BJ (cell line): ENCODE results near the gene ZIC4. TPM values are rescaled to one million over a fixed set of nuclear protein-coding genes. Genes with fewer than 3 reads are reported as not detected.

Source experiments
- CTCF ChIA-PET: fragments of 350-600 bp; formaldehyde crosslinking; extraction: SDS; loops from one replicate; lab custom pipeline; 2021; ENCODE audit warnings: antibody characterized with exemption, inconsistent platforms; lab: Yijun Ruan, JAX
- POLR2A ChIA-PET: fragments of 300-600 bp; sonication (Branson Sonifier 250); formaldehyde crosslinking; extraction: SDS; loops from one replicate; lab custom pipeline; 2021; ENCODE audit warnings: antibody characterized with exemption; lab: Charles Lee
- DNase-seq: peaks from one replicate; pipeline ENCODE4 v3.0.0-alpha.2; 2011; ENCODE audit warnings: low read depth
- H3K27me3 ChIP-seq: 2 replicates; pipeline ENCODE4 v1.6.0; 2011; ENCODE audit warnings: low read length; ENCODE audit not compliant: control insufficient read depth, insufficient read depth
- H3K36me3 ChIP-seq: 2 replicates; pipeline ENCODE4 v1.5.1; 2011; ENCODE audit warnings: low read length; ENCODE audit not compliant: control insufficient read depth, insufficient read depth
- H3K4me3 ChIP-seq: 2 replicates; pipeline ENCODE4 v1.5.1; 2011; ENCODE audit warnings: low read depth, mild to moderate bottlenecking, control low read depth, low read length
- CTCF ChIP-seq: IDR thresholded peaks from 2 replicates; pipeline ENCODE4 v1.5.1; 2011; ENCODE audit warnings: low read depth, mild to moderate bottlenecking, control low read depth, inconsistent platforms, low read length, moderate library complexity; ENCODE audit not compliant: insufficient read depth
- polyA plus RNA-seq: library from polyadenylated mRNA; depleted of rRNA; stranded (reverse); fragments of >200 nt; gene quantifications from 2 replicates; pipeline ENCODE4 v1.2.3, GENCODE V29; 2011

The ZIC4 gene
- polyA plus RNA-seq, 1 experiment = 3.2 TPM

GRCh38 chr3:147418371-147418781 lies 12.0 kb upstream of the ZIC4 start:
- CTCF ChIA-PET = no interaction called here
- POLR2A ChIA-PET = no interaction called here

GRCh38 chr3:147417551-147418295 lies 11.4 kb upstream of the ZIC4 start:
- POLR2A ChIA-PET = no interaction called here

More at GRCh38 chr3:147418371-147418781, 12.0 kb upstream of the ZIC4 start:
- no peak for TF ChIP-seq CTCF
- Histone ChIP-seq H3K27me3 (peaks cover 7% of the 10 kb centered on the region), H3K36me3 (no peaks in the 10 kb centered on the region), H3K4me3 (no peak overlapping the region)
- DNase-seq = no peak

GRCh38 chr3:147416931-147417330 lies 10.6 kb upstream of the ZIC4 start:
- Histone ChIP-seq H3K36me3 (no peaks in the 10 kb centered on the region), H3K4me3 (no peak overlapping the region), H3K27me3 (peaks cover 6% of the 10 kb centered on the region)
- TF ChIP-seq CTCF = no peak
- DNase-seq = no peak
- CTCF ChIA-PET = interaction anchor here (0.6 kb wide), 1 partner anchor 1936 kb away, joined by 3 read pairs; no protein-coding TSS in a partner anchor
- POLR2A ChIA-PET = interaction anchor here (0.6 kb wide), 1 partner anchor 498 kb away, joined by 3 read pairs; no protein-coding TSS in a partner anchor

More at GRCh38 chr3:147417551-147418295, 11.4 kb upstream of the ZIC4 start:
- Histone ChIP-seq H3K36me3 (no peaks in the 10 kb centered on the region), H3K27me3 (peaks cover 4% of the 10 kb centered on the region), H3K4me3 (no peak overlapping the region)
- no peak for DNase-seq
- TF ChIP-seq CTCF = no peak
- CTCF ChIA-PET = no interaction called here

- no peaks in the 10 kb centered on the region for H3K36me3 ChIP-seq
- CTCF ChIA-PET = interaction anchor here (0.7 kb wide), 1 partner anchor 99 kb away, joined by 3 read pairs; no protein-coding TSS in a partner anchor
- no peak overlapping the region for H3K4me3 ChIP-seq
- TF ChIP-seq CTCF = peak; percentile 28; the same call in 1 of the 2 replicates
- POLR2A ChIA-PET = interaction anchor here (0.6 kb wide), 1 partner anchor 9 kb away, joined by 4 read pairs; no protein-coding TSS in a partner anchor
- DNase-seq = no peak
- H3K27me3 ChIP-seq = peaks cover 2% of the 10 kb centered on the region
These were observed 9.5 kb upstream of the ZIC4 start for GRCh38 chr3:147415874-147416273.

- ChIA-PET POLR2A (interaction anchor here (0.6 kb wide), 1 partner anchor 10 kb away, joined by 4 read pairs; no protein-coding TSS in a partner anchor), CTCF (no interaction called here)
- H3K4me3 ChIP-seq = no peak overlapping the region
- H3K36me3 ChIP-seq = no peaks in the 10 kb centered on the region
- no peak for TF ChIP-seq CTCF
- peaks cover 4% of the 10 kb centered on the region for H3K27me3 ChIP-seq
- DNase-seq = no peak
These were observed 8.9 kb upstream of the ZIC4 start for GRCh38 chr3:147415286-147415685.
